ENCODE data around the gene CSHL1. TPM values are rescaled to one million over a fixed set of nuclear protein-coding genes. Genes with fewer than 3 reads are reported as not detected.

The CSHL1 gene
- polyA plus RNA-seq, 3 donors: not detected

- Mint-ChIP-seq H3K27me3 (ENCODE audit: low read depth in 3 of 3) (peaks cover 6 to 10% (median 7%) of the 10 kb centered on the region in 3 donors), H3K4me1 (peaks cover 7% of the 10 kb centered on the region), H3K27ac (no peak overlapping the region), H3K9me3 (peaks cover 0 to 3% (median 0%) of the 10 kb centered on the region in 7 donors), H3K36me3 (no peaks in the 10 kb centered on the region), H3K4me3 (no peak overlapping the region)
- WGBS (ENCODE audit: insufficient coverage): 79% methylated on average over 2 of the region's 4 CpGs
- no peak for DNase-seq
- H2AFZ ChIP-seq (ENCODE audit: insufficient read depth, low read depth, low read length, poor library complexity, severe bottlenecking): no peak overlapping the region
- H3K9ac ChIP-seq (ENCODE audit: insufficient read depth, low read length, poor library complexity, severe bottlenecking): no peak overlapping the region
- TF ChIP-seq, protein P1, sequence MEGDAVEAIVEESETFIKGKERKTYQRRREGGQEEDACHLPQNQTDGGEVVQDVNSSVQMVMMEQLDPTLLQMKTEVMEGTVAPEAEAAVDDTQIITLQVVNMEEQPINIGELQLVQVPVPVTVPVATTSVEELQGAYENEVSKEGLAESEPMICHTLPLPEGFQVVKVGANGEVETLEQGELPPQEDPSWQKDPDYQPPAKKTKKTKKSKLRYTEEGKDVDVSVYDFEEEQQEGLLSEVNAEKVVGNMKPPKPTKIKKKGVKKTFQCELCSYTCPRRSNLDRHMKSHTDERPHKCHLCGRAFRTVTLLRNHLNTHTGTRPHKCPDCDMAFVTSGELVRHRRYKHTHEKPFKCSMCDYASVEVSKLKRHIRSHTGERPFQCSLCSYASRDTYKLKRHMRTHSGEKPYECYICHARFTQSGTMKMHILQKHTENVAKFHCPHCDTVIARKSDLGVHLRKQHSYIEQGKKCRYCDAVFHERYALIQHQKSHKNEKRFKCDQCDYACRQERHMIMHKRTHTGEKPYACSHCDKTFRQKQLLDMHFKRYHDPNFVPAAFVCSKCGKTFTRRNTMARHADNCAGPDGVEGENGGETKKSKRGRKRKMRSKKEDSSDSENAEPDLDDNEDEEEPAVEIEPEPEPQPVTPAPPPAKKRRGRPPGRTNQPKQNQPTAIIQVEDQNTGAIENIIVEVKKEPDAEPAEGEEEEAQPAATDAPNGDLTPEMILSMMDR (IDR thresholded peaks at IDR 0.05): no peak
- H4K20me1 ChIP-seq (ENCODE audit: insufficient read depth, low read length): no peaks in the 10 kb centered on the region
- H3K27me3 ChIP-seq (ENCODE audit: control insufficient read depth in 2 of 2, insufficient read depth in 2 of 2, low read length in 2 of 2): no peaks in the 10 kb centered on the region
- peaks cover 3% of the 10 kb centered on the region in 2 donors for H3K4me1 ChIP-seq (ENCODE audit: control insufficient read depth in 1 of 2, insufficient read depth in 2 of 2, low read length in 2 of 2)
- H3K4me2 ChIP-seq (replicated peaks; ENCODE audit: extremely low read depth, low read length, poor library complexity, severe bottlenecking): no peak overlapping the region
- H3K9me3 ChIP-seq (replicated peaks in 1 of 2; ENCODE audit: control insufficient read depth in 1 of 2, insufficient read depth in 1 of 2, low read length in 2 of 2): no peaks in the 10 kb centered on the region
- H3K79me2 ChIP-seq (ENCODE audit: insufficient read depth, low read length): no peaks in the 10 kb centered on the region
- intact Hi-C loops (cut with micrococcal nuclease): no loop called here
- no peak overlapping the region for H3K4me3 ChIP-seq (replicated peaks in 1 of 3; ENCODE audit: low read depth in 2 of 3, low read length in 3 of 3)
- no peak overlapping the region for H3K27ac ChIP-seq (ENCODE audit: low read depth in 1 of 2, low read length in 2 of 2)
- H3K36me3 ChIP-seq (replicated peaks in 1 of 2; ENCODE audit: control insufficient read depth in 1 of 2, insufficient read depth in 2 of 2, low read length in 2 of 2): no peaks in the 10 kb centered on the region
Measured at GRCh38 chr17:63955791-63956190, 44.7 kb upstream of the CSHL1 start.

- DNase-seq: no peak
- no peak overlapping the region for H3K4me3 Mint-ChIP-seq
Measured at GRCh38 chr17:63955232-63955631, 44.2 kb upstream of the CSHL1 start.

More at GRCh38 chr17:63955232-63955631, 44.2 kb upstream of the CSHL1 start:
- Histone ChIP-seq H3K79me2 (ENCODE audit: insufficient read depth, low read length) (no peaks in the 10 kb centered on the region), H3K9me3 (replicated peaks in 1 of 2; ENCODE audit: control insufficient read depth in 1 of 2, insufficient read depth in 1 of 2, low read length in 2 of 2) (no peaks in the 10 kb centered on the region), H3K4me1 (ENCODE audit: control insufficient read depth in 1 of 2, insufficient read depth in 2 of 2, low read length in 2 of 2) (no peaks in the 10 kb centered on the region), H3K4me2 (replicated peaks; ENCODE audit: extremely low read depth, low read length, poor library complexity, severe bottlenecking) (no peak overlapping the region), H3K27me3 (ENCODE audit: control insufficient read depth in 2 of 2, insufficient read depth in 2 of 2, low read length in 2 of 2) (no peaks in the 10 kb centered on the region), H2AFZ (ENCODE audit: insufficient read depth, low read depth, low read length, poor library complexity, severe bottlenecking) (no peak overlapping the region), H3K9ac (ENCODE audit: insufficient read depth, low read length, poor library complexity, severe bottlenecking) (no peak overlapping the region), H3K27ac (ENCODE audit: low read depth in 1 of 2, low read length in 2 of 2) (no peak overlapping the region), H3K4me3 (replicated peaks in 1 of 3; ENCODE audit: low read depth in 2 of 3, low read length in 3 of 3) (no peak overlapping the region), H3K36me3 (replicated peaks in 1 of 2; ENCODE audit: control insufficient read depth in 1 of 2, insufficient read depth in 2 of 2, low read length in 2 of 2) (no peaks in the 10 kb centered on the region), H4K20me1 (ENCODE audit: insufficient read depth, low read length) (no peaks in the 10 kb centered on the region)
- WGBS (ENCODE audit: insufficient coverage): 100% methylated on average over 4 of the region's 11 CpGs
- peaks cover 6 to 8% (median 7%) of the 10 kb centered on the region in 3 donors for H3K27me3 Mint-ChIP-seq (ENCODE audit: low read depth in 3 of 3)
- peaks cover 0 to 3% (median 0%) of the 10 kb centered on the region in 7 donors for H3K9me3 Mint-ChIP-seq
- TF ChIP-seq, protein P1 (IDR thresholded peaks at IDR 0.05): no peak
- peaks cover 5% of the 10 kb centered on the region for H3K4me1 Mint-ChIP-seq
- intact Hi-C loops (cut with micrococcal nuclease): no loop called here
- no peaks in the 10 kb centered on the region for H3K36me3 Mint-ChIP-seq
- H3K27ac Mint-ChIP-seq: no peak overlapping the region

Measured in CD14-positive monocyte (primary cell).